T-helper 2 cell treated with Interferon-gamma antibody and Interleukin-4, amounts not matched to agents 5 μg/mL and 100 μg/mL, for 36 hours (primary cell): ENCODE results near the gene PLAGL2.
"Not testable (repeated sequence)": the region's sequence is repeated elsewhere in the genome, so short reads cannot be mapped to it uniquely, and the experiment has no call there.

Experiments used
- DNase-seq: peaks from one replicate; pipeline ENCODE4 v3.0.0; 2021; ENCODE audit warnings: low spot score
- H3K27ac Mint-ChIP-seq: one replicate; pipeline ENCODE4 v1.8.0; 2021; ENCODE audit warnings: mild to moderate bottlenecking, mixed read lengths
- H3K27me3 Mint-ChIP-seq: one replicate; pipeline ENCODE4 v1.8.0; 2021; ENCODE audit warnings: low read depth, mixed read lengths
- H3K36me3 Mint-ChIP-seq: one replicate; pipeline ENCODE4 v1.8.0; 2021; ENCODE audit warnings: low read depth, mixed read lengths
- H3K4me1 Mint-ChIP-seq: one replicate; pipeline ENCODE4 v1.8.0; 2021; ENCODE audit warnings: low read depth, mixed read lengths
- H3K4me3 Mint-ChIP-seq: one replicate; pipeline ENCODE4 v1.8.0; 2022; ENCODE audit warnings: mild to moderate bottlenecking, moderate library complexity, mixed read lengths
- H3K9me3 Mint-ChIP-seq: one replicate; pipeline ENCODE4 v1.8.0; 2021; ENCODE audit warnings: mixed read lengths

PLAGL2 gene, protein sequence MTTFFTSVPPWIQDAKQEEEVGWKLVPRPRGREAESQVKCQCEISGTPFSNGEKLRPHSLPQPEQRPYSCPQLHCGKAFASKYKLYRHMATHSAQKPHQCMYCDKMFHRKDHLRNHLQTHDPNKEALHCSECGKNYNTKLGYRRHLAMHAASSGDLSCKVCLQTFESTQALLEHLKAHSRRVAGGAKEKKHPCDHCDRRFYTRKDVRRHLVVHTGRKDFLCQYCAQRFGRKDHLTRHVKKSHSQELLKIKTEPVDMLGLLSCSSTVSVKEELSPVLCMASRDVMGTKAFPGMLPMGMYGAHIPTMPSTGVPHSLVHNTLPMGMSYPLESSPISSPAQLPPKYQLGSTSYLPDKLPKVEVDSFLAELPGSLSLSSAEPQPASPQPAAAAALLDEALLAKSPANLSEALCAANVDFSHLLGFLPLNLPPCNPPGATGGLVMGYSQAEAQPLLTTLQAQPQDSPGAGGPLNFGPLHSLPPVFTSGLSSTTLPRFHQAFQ

GRCh38 chr20:32207626-32208498, at the start of gene PLAGL2, which contains the start of gene POFUT1:
PLAGL2 (minus strand) TSS chr20:32207743; CDS start chr20:32202178, 5,565 bp downstream.
POFUT1 (plus strand) TSS chr20:32207880; CDS start chr20:32207942, 62 bp downstream.
- H3K36me3 Mint-ChIP-seq: peaks cover 38% of the 10 kb centered on the region
- peak within 1 kb of the TSS; percentile 93 for H3K27ac Mint-ChIP-seq
- H3K4me1 Mint-ChIP-seq: peaks cover 65% of the 10 kb centered on the region
- H3K4me3 Mint-ChIP-seq: peak within 1 kb of the TSS; percentile 98
- no peaks in the 10 kb centered on the region for H3K27me3 Mint-ChIP-seq
- no peaks in the 10 kb centered on the region for H3K9me3 Mint-ChIP-seq
- peak; percentile 93 for DNase-seq

DNA sequence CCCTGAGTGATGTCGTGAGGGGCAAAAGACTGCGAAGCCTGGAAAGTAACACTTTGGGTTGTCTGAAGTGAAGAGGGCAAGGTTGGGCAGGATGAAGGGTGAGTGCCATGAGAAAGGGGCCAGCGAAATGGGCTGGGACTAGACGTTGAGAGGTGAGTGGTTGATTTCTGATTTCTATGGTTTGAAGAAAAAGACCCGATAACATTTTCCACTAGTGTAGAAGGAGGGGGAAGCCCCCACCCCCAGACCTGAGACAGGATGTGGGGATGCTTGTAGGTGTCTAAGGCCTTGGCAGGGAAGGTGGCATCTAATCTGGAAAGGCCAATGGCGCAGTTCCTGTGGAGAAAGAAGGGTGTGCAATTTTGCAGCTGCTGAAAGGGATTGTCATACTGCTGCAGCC, 44.6 kb upstream of the PLAGL2 start:
- H3K36me3 Mint-ChIP-seq: peaks cover 2% of the 10 kb centered on the region
- DNase-seq: peak; percentile 92
- H3K27ac Mint-ChIP-seq: peak overlapping the region; percentile 60
- no peaks in the 10 kb centered on the region for H3K27me3 Mint-ChIP-seq
- peaks cover 26% of the 10 kb centered on the region for H3K4me1 Mint-ChIP-seq
- peaks cover 7% of the 10 kb centered on the region for H3K9me3 Mint-ChIP-seq
- H3K4me3 Mint-ChIP-seq: peak overlapping the region; percentile 27

DNA sequence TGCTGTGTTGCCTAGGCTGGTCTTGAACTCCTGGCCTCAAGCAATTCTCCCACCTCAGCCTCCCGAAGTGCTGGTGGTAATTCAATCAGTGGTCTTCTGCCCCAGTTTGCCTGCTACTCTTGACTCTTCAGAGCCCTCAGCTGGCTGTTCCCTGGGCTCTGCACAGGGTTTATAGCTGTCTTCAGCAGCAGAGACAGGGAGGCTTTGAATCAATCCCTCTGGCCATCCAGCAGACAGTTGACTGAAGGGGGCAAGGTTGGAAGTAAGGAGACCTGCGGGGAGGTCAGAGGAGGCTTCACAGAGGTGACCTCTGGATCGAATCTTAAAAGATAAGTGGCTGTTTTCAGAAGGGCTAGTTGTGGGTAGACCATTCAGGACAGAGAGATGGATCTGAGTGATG, 43.9 kb upstream of the PLAGL2 start:
- Mint-ChIP-seq H3K4me1 (peaks cover 24% of the 10 kb centered on the region), H3K27ac (peak overlapping the region; percentile 17), H3K9me3 (peaks cover 7% of the 10 kb centered on the region), H3K36me3 (peaks cover 2% of the 10 kb centered on the region), H3K27me3 (no peaks in the 10 kb centered on the region), H3K4me3 (no peak overlapping the region)
- DNase-seq: no peak

DNA sequence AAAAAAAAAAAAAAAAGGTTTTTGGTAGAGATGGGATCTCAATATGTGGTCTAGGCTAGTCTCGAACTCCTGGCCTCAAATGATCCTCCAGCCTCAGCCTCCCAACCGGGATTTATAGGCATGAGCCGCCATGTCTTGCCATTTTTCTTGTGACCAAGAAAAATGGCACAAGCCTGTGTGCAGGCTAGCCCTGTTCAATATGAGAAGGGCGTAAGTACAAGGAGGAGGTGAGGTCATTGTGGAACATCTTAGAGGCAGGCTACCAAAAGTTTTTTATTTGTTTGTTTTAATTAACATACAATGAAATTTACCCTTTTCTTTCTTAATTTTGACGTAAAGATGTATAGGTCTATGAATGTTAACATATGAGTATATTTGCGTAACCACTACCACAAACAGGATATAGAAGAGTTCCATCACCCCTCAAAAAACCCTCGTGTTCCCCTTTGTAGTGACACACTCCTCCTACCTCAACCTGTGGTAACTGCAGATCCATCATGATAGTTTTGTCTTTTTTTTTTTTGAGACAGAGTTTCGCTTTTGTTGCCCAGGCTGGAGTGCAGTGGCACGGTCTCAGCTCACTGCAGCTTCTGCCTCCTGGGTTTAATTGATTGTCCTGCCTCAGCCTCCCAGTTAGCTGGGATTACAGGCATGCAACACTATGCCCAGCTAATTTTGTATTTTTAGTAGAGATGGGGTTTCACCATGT, 41.6 kb upstream of the PLAGL2 start:
- peak; percentile 63 for DNase-seq
- Mint-ChIP-seq H3K4me1 (peaks cover 23% of the 10 kb centered on the region), H3K4me3 (peak overlapping the region; percentile 51)

DNA sequence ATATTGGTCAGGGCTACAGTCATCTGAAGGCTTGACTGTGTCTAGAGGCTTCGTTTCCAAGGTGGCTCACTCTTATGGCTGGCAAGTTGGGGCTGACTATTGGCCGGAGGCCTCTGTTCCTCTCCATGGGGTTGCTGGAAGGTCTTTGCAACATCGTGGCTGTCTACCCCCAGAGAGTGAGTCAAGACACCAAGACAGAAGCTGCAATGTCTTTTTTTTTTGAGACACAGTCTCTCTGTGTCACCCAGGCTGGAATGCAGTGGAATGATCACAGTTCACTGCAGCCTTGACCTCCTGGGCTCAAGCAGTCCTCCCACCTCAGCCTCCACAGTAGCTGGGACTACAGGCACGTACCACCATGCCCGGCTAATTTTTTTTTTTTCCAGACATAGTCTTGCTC, 40.5 kb upstream of the PLAGL2 start:
- Mint-ChIP-seq H3K4me1 (peaks cover 23% of the 10 kb centered on the region), H3K4me3 (no peak overlapping the region), H3K27ac (no peak overlapping the region), H3K36me3 (peaks cover 2% of the 10 kb centered on the region), H3K9me3 (peaks cover 3% of the 10 kb centered on the region), H3K27me3 (no peaks in the 10 kb centered on the region)
- DNase-seq: no peak

More for the DNA sequence above, 41.6 kb upstream of the PLAGL2 start:
- Mint-ChIP-seq H3K36me3 (peaks cover 2% of the 10 kb centered on the region), H3K9me3 (peaks cover 7% of the 10 kb centered on the region), H3K27ac (peak overlapping the region; percentile 76), H3K27me3 (no peaks in the 10 kb centered on the region)

GRCh38 chr20:32246208-32246607, 38.7 kb upstream of the PLAGL2 start:
- not testable (repeated sequence) for H3K27me3 Mint-ChIP-seq, H3K9me3 Mint-ChIP-seq, H3K27ac Mint-ChIP-seq, H3K36me3 Mint-ChIP-seq, DNase-seq, H3K4me3 Mint-ChIP-seq
- H3K4me1 Mint-ChIP-seq: peaks cover 12% of the 10 kb centered on the region

GRCh38 chr20:32244959-32245358, 37.4 kb upstream of the PLAGL2 start:
- Mint-ChIP-seq H3K27ac (no peak overlapping the region), H3K4me3 (no peak overlapping the region), H3K36me3 (no peaks in the 10 kb centered on the region), H3K27me3 (no peaks in the 10 kb centered on the region), H3K9me3 (no peaks in the 10 kb centered on the region), H3K4me1 (peaks cover 10% of the 10 kb centered on the region)
- no peak for DNase-seq

DNA sequence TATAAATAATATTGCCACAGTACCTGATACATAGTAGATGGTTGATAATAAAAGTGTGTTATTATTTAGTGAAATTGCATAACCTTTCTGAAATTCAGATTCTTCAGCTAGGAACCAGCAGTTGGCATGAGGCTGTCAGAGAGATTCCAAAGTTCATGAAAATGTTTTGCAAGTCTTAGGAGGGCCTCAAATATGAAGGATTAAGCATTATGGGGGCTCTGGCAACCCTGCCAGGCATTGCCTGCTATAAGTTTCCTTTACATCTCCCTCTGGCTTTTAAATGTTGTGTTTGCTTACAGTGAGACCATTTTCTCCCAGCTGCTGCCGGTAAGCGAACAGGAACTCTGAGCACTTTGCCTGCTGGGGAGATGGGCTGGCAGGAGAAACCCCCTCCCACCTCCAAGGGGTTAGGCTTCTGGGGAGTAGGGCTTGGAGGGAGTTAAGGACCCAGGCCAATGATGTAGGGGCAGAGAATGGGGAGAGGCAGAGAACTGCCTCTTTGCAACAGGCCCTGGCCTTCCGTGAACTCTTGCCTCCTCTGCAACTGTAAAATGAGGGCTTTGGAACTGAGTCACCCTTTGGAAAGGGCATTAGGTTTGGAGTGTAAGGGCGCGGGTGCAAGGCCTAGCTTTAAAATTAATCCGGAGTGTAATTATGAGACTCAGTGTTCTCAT, 36.7 kb upstream of the PLAGL2 start:
- DNase-seq: no peak
- H3K27ac Mint-ChIP-seq: no peak overlapping the region
- no peaks in the 10 kb centered on the region for H3K36me3 Mint-ChIP-seq
- peaks cover 4% of the 10 kb centered on the region for H3K4me1 Mint-ChIP-seq
- no peaks in the 10 kb centered on the region for H3K9me3 Mint-ChIP-seq
- no peak overlapping the region for H3K4me3 Mint-ChIP-seq
- H3K27me3 Mint-ChIP-seq: no peaks in the 10 kb centered on the region

DNA sequence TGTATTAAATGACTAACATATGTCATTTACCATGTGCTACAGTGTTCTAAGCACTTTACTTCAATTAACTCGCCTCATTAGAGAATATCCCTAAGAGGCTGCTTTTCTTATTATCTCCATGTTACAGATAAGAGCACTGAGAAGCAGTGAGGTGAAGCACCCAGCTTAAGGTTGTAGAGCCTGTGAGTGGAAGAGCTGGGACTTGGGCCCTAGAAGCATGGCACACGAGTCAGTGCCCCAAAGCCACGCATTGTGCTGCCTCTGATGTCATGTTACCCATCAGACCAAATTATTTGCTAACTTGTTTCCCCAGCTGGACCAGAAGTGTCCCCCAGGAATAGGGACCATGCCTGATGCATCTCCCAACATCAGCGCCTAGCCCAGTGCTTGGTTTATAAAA, 34.3 kb upstream of the PLAGL2 start:
- H3K36me3 Mint-ChIP-seq: no peaks in the 10 kb centered on the region
- H3K27ac Mint-ChIP-seq: no peak overlapping the region
- no peak for DNase-seq
- no peak overlapping the region for H3K4me3 Mint-ChIP-seq
- H3K27me3 Mint-ChIP-seq: no peaks in the 10 kb centered on the region
- H3K9me3 Mint-ChIP-seq: no peaks in the 10 kb centered on the region
- no peaks in the 10 kb centered on the region for H3K4me1 Mint-ChIP-seq

DNA sequence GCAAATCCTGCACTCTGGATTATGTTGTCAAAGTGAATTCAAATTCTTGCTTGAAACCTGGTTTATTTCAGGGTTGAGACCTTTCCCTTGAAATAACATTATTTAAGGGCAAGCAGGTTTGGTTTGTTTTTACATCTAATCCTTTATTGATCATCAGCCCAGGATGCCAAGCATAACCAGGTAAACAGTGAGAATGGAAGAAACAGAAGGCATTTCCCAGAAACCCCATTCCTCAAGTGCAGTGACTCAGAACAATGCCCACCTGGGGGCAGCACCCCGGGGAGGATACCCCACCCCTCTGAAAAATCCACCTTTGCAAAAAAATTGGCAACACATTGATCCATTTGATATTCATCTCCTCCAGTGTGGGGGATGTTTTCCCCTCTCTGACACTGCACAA, 32.7 kb upstream of the PLAGL2 start:
- Mint-ChIP-seq H3K27me3 (no peaks in the 10 kb centered on the region), H3K4me3 (no peak overlapping the region), H3K9me3 (no peaks in the 10 kb centered on the region), H3K27ac (no peak overlapping the region), H3K4me1 (peaks cover 1% of the 10 kb centered on the region), H3K36me3 (peaks cover 6% of the 10 kb centered on the region)
- no peak for DNase-seq

- DNase-seq: no peak
- H3K27me3 Mint-ChIP-seq: no peaks in the 10 kb centered on the region
- H3K27ac Mint-ChIP-seq: no peak overlapping the region
- H3K9me3 Mint-ChIP-seq: no peaks in the 10 kb centered on the region
- H3K4me3 Mint-ChIP-seq: no peak overlapping the region
- peaks cover 1% of the 10 kb centered on the region for H3K4me1 Mint-ChIP-seq
- peaks cover 15% of the 10 kb centered on the region for H3K36me3 Mint-ChIP-seq
Observed at GRCh38 chr20:32238483-32239425, 31.2 kb upstream of the PLAGL2 start.

DNA sequence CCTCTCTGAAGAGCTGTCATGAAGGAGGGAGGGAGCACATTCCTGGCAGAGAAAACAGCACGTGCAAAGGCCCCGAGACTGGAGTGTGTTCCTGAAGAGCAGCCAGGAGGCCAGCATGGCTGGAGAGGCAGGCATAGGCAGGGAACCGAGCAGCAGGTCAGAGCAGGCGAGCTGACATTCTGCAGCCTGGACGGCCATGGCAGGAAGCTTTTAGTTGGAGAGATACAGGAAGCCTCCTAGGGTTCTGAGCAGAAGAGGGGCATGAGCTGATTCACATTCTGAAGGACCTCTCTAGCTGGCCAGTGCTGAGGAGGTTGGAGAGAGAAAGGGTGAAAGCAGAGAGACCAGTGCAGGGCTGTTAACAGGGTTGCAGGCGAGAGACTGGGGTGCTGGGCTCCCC, 29.9 kb upstream of the PLAGL2 start:
- DNase-seq: no peak

More for the DNA sequence above, 29.9 kb upstream of the PLAGL2 start:
- Mint-ChIP-seq H3K9me3 (no peaks in the 10 kb centered on the region), H3K4me1 (peaks cover 8% of the 10 kb centered on the region), H3K27me3 (no peaks in the 10 kb centered on the region), H3K36me3 (peaks cover 25% of the 10 kb centered on the region), H3K4me3 (no peak overlapping the region), H3K27ac (no peak overlapping the region)
